ENCODE data around the gene CSAG1.
"Not testable (repeated sequence)": the region's sequence is repeated elsewhere in the genome, so short reads cannot be mapped to it uniquely, and the experiment has no call there.

The CSAG1 gene

GRCh38 chrX:152733261-152733975 lies at the start of gene CSAG1, which contains the start of gene MAGEA12:
Gene CSAG1 (minus strand): TSS chrX:152733721. CDS start chrX:152732460, 1,261 bp downstream.
Gene MAGEA12 (plus strand): TSS chrX:152733757. CDS start chrX:152736162, 2,405 bp downstream.
- DNase-seq, result no peak

DNA sequence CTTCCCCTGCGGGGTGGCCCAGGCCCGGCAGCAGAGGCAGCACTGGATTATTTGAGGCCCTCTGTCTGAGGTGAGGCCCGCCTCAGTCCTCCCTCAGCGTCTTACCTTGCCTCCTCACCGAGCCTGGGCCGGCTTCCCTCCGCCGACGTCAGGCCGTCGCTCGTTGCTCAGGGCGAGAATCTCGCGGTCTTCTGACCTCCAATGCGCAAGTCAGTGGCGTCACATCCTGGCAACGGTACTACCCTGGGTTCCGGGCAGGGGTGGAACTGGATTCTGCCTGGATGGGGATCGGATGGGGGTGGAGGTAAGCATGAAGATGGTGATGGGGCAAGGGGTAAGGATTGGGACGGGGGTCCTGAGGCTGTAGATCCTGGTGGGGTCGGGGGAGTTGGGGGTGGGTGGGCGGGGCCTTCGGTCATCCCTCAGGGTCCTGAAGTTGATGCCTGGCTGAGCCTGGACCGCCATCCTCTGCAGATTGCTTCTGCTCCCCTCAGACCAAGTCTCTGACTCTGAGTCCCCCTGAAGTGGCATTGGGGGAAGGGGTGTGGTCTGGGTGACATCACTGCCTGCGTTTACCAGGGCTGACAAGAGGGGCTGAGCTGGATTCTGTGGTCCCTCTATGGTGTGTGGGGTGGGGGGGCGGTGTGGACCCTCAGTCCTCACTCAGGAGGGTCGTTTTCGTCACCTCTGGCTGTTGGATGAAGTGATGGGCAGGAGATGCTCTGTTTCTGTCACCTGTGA lies 36.2 kb upstream of the CSAG1 start, which contains the start of gene MAGEA6:
Gene MAGEA6 (minus strand): TSS at position 141 of the 741 bp plus-strand sequence. CDS start 2,039 bp downstream, outside the sequence.
- not testable (repeated sequence) for DNase-seq

DNA sequence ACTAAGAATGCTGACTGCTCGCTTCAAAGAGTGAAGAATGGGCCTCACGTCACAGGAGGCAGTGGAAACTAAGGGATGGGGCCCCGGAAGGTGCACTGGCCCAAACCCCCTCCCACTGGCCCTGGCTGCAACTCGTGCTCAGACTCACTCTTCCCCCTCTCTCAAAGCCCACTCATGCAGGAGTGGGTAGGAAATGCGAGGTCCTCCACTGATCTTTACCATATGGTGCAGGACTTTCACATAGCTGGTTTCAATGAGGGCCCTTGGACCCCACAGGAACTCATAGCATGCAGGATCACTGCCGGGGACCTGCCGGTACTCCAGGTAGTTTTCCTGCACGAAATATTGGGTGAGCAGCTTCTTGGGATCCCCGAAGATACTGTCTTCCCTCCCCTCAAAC lies 33.0 kb upstream of the CSAG1 start:
- not testable (repeated sequence) for DNase-seq

DNA sequence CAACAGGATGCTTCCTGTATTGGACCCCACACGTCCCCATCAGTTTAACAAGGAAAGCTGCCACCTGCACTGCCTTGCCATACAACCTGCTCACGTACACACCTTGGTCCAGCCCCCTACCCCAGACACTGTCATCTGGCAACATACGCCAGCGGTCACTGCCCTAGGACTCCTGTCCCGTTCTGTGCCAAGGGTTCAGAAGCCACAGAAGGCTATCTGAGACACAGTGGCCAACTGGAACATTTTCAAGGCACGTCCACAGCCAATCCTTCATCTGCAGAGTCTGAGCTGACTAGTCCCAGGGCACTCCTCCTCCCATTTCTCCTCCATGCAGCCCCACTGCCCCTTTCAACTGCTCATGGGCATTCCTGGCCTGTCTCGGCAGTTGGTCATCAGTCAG lies 28.1 kb upstream of the CSAG1 start:
- not testable (repeated sequence) for DNase-seq

DNA sequence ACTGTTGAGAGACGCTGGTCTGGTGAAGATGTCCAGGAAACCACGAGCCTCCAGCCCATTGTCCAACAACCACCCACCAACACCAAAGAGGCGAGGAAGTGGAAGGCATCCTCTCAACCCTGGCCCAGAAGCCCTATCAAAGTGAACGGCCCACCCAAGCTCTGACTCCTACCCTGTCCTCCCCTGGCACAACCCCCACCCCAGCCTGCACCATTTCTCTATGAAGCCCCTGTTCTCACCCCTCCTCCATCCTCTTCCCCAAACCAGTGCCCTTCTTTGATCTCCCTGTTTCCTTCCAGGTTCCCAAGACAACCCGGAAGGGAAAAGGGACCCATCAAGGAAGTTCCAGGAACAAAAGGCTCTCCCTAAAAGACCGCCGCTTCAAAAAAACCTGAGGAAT lies 26.0 kb upstream of the CSAG1 start:
- not testable (repeated sequence) for DNase-seq

DNA sequence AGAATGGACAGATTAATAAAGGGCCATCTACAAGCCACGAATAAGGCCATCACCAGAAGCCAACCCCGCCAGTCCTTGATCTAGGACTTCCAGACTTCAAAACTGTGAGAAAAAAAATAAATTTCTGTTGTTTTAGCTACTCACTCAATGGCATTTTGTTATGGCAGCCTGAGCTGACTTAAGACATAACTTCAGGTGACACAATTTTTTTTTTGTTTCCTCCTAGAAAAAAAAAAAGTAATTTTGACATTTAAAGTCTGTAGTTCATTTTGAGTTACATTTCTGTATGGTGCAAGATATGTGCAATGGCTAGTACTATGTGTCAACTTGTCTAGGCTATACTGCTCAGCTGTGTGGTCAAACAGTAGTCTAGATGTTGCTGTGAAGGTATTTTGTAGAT lies 25.4 kb upstream of the CSAG1 start, which contains the start of gene CSAG3:
Gene CSAG3 (plus strand): TSS at position 301 of the 400 bp plus-strand sequence.
- DNase-seq, result not testable (repeated sequence)

- DNase-seq, result not testable (repeated sequence)
Observed at GRCh38 chrX:152754871-152755270, 21.4 kb upstream of the CSAG1 start.

- DNase-seq, result not testable (repeated sequence)
Observed at GRCh38 chrX:152753686-152754650, 20.4 kb upstream of the CSAG1 start, which contains the start of gene MAGEA2. Gene MAGEA2 (minus strand): TSS chrX:152753842. CDS start chrX:152751363, 2,479 bp downstream.

- DNase-seq, result no peak
Observed at GRCh38 chrX:152738560-152738959, 5.0 kb upstream of the CSAG1 start.

GRCh38 chrX:152736528-152736927 lies 3.0 kb upstream of the CSAG1 start:
- not testable (repeated sequence) for DNase-seq

- no peak for DNase-seq
Observed at GRCh38 chrX:152735860-152736511, 2.5 kb upstream of the CSAG1 start.

DNA sequence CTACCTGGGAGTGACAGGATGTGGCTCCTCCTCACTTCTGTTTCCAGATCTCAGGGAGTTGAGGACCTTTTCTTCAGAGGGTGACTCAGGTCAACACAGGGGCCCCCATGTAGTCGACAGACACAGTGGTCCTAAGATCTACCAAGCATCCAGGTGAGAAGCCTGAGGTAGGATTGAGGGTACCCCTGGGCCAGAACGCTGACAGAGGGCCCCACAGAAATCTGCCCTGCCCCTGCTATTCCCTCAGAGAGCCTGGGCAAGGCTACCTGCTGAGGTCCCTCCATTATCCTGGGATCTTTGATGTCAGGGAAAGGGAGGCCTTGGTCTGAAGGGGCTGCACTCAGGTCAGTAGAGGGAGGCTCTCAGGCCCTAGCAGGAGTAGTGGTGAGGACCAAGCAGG lies 1.6 kb upstream of the CSAG1 start:
- no peak for DNase-seq

DNA sequence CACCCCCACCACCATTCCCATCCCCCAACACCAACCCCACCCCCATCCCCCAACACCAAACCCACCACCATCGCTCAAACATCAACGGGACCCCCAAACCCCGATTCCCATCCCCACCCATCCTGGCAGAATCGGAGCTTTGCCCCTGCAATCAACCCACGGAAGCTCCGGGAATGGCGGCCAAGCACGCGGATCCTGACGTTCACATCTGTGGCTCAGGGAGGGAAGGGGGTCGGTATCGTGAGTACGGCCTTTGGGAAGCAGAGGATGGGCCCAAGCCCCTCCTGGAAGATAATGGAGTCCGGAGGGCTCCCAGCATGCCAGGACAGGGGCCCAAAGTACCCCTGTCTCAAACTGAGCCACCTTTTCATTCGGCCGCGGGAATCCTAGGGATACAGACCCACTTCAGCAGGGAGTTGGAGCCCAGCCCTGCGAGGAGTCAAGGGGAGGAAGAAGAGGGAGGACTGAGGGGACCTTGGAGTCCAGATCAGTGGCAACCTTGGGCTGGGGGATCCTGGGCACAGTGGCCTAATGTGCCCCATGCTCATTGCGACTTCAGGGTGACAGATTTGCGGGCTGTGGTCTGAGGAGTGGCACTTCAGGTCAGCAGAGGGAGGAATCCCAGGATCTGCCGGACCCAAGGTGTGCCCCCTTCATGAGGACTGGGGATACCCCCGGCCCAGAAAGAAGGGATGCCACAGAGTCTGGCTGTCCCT lies 780 bp upstream of the CSAG1 start:
- DNase-seq, result not testable (repeated sequence)

DNA sequence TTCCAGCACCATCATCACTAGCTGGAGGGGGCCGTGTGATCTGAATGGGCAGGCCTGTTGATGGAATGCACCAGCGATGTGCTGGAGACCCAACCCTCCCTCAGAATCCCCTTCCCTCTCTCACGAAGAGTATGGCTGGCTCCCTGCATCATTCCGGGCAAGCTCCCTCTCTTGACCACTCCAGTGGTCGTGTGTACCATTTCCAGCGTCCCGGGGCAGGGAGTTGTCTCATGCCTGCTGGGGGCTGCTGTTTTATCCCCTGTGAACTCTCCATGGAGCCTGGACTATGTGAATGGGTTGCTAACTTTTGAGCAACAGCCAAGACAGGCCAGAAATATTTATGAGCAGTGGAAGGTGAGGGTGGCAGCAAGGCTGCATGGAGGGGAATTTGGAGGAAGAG lies 8.1 kb downstream of the CSAG1 start:
- DNase-seq, result no peak

GRCh38 chrX:152713815-152714787 lies 19.4 kb downstream of the CSAG1 start, which contains the start of gene MAGEA2B:
Gene MAGEA2B (plus strand): TSS chrX:152714628. CDS start chrX:152717107, 2,479 bp downstream.
- not testable (repeated sequence) for DNase-seq

DNA sequence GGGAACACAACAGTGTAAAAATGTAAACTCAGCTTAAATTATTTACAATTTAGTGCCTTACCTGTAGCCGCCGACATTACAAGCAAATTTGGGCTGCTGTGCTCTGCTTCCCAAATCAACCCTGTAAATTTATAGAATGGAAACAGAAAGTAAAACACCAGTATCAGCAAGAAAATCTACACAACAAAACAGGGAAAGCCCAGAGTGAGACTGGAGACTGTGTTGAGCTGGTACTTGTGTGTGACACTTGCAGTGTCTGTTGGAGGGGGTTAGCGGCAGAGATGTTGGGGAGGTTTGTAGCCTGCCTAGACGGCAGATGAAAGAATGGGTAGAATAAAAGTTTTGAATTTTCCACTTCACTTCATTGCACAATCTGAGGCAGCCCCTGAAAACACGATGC lies 20.3 kb downstream of the CSAG1 start:
- DNase-seq, result not testable (repeated sequence)

DNA sequence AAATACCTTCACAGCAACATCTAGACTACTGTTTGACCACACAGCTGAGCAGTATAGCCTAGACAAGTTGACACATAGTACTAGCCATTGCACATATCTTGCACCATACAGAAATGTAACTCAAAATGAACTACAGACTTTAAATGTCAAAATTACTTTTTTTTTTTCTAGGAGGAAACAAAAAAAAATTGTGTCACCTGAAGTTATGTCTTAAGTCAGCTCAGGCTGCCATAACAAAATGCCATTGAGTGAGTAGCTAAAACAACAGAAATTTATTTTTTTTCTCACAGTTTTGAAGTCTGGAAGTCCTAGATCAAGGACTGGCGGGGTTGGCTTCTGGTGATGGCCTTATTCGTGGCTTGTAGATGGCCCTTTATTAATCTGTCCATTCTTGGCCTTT lies 24.3 kb downstream of the CSAG1 start, which contains the start of gene CSAG2:
Gene CSAG2 (minus strand): TSS at position 101 of the 400 bp plus-strand sequence. CDS start 161 bp downstream, outside the sequence.
- DNase-seq, result not testable (repeated sequence)

DNA sequence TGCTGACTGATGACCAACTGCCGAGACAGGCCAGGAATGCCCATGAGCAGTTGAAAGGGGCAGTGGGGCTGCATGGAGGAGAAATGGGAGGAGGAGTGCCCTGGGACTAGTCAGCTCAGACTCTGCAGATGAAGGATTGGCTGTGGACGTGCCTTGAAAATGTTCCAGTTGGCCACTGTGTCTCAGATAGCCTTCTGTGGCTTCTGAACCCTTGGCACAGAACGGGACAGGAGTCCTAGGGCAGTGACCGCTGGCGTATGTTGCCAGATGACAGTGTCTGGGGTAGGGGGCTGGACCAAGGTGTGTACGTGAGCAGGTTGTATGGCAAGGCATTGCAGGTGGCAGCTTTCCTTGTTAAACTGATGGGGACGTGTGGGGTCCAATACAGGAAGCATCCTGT lies 27.0 kb downstream of the CSAG1 start:
- DNase-seq, result not testable (repeated sequence)

GRCh38 chrX:152700390-152700789 lies 33.1 kb downstream of the CSAG1 start:
- DNase-seq, result peak; percentile 50

All from activated CD8-positive, alpha-beta memory T cell treated with anti-CD3 and anti-CD28 coated beads for 24 hours (primary cell).